Measurements from ENCODE around the gene CDK11B.
"Not testable (repeated sequence)": the region's sequence is repeated elsewhere in the genome, so short reads cannot be mapped to it uniquely, and the experiment has no call there.

CDK11B gene

DNA sequence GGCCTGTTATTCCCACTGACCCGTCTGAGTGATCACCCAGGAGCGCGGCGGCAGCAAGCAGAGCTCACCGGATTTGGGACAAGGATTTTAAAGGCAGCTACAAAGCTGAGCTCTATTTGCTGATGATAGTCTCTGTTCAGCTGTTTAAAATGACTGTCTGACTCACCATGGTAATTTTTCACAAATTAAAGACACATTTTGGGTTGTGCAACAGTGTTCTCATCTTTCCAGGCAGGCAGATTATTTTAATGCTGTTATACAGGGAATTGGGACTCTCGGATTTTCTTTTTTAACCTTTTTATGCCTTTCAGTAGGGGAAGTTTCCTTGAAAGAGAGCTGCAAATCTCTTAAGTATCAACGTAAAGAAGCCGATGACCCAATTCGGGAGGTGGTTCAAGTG, 3.6 kb upstream of the CDK11B start:
- not testable (repeated sequence) for DNase-seq (ENCODE audit: low spot score)

DNA sequence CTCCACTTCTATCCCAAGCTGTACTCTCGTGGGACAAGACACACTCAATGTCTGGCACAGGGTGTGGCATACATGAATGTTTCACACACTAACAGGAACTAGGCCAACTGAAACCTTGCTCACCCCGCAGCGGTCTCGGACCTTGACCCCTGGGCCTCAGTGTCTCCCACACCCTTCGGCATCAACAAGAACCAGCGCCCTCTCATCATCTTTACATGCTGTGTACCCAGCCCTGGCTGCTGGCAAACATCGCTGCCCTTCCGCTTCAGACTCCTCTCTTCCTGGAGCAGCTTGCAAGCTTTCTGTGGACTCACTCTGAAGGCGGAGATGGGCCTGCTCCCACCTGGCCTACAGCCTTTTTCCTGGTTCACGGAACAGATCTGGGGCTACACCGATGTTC, 10.5 kb downstream of the CDK11B start:
- not testable (repeated sequence) for DNase-seq (ENCODE audit: low spot score)

DNA sequence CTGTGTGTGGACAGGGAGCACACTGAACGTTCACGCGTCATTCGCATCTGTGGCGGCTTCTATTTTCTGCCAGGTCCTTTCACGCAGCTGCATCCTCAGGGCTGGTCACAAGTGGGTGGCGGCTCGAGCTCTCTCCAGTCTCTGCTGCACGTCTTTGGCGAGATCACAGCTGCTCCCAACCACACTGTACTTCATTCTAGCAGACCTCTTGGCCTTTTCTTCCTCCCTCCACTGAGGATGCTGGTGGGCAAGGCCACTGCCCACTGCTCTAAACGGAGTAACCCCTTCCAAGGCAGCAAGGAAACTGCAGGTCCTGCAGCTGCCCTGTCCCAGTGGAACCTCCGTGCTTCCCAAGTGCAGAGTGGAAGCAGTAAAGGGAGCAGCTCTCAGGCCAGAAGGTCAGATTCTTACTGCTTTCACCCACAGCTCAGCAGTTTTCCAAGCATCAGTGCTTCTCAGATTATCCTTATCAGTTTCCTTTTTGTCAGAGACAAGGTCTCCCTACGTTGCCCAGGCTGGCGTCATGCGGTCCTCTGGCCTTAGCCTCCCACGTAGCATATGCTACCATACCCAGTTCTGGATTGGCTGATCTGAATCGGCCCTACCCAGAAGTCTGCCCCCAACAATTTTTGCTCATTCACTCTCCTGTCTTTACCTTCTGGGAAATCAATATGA, 11.1 kb downstream of the CDK11B start:
- DNase-seq (ENCODE audit: low spot score) = not testable (repeated sequence)

DNA sequence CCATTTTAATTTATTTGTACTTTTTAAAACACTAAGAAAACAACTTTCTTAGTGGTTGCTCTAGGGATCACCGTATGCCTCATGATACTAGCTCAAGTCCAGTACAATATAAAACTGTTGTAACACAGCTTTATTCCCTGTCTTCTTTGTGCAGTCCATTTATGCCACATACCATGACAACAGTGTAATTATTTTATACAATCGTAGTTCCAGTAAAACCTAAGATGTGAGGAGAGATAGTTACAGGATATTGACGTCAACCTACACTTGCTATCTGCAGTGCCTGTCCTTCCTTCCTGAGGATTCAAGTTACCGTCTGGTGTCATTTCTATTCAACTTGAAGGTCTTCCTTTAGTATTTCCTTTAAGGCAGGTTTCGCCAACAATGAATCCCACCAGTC, 12.5 kb downstream of the CDK11B start:
- DNase-seq (ENCODE audit: low spot score) = not testable (repeated sequence)

DNA sequence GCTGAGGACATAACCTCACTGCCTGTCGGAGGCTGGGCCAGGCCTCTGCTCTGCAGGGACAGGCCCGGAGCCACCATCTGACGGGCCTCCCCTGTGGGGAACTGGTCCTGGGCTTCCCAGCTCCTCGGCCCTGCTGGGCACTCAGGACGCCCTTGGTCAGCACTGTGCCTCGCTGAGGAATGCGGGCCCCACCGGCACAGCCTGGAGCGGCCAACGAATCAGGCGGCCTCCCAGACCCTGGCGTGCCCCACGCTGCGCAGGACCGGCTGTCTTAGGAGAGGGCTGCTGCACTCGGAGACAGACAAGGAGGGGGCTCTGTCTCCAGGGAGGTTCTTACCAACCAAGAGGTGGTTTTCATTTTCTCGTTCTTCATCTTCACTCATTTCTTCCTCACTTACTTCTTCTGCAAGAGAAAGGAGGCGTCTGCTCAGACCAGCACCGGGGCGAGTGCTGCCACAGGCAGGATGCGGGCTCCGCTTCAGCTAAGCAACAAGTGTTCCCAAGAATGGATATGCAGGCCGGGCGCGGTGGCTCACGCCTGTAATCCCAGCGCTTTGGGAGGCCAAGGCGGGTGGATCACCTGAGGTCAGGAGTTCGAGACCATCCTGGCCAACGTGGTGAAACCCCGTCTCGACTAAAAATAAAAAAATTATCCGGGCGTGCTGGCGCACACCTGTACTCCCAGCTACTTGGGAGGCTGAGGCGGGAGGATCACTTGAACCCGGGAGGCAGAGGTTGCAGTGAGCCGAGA, 17.9 kb downstream of the CDK11B start:
- not testable (repeated sequence) for DNase-seq (ENCODE audit: low spot score)

DNA sequence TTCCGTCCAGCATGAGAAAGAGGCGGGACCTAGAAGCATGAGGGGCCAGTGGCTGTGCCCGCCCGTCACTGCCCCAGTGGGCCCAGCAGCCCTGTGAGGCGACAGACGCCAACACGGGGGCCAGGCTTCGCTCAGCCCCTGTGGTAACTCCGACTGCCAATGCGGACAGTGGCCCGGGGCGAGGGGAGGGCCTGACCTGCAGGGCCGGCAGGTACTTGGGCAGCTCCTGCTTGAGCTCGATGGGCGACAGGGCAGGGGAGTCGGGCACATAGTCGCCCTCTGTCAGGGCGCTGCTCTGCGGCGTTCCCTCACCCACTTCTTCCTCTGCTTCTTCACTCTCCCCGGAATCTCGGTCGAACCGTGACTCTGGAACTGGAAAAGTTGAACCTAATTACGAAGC, 18.7 kb downstream of the CDK11B start:
- DNase-seq (ENCODE audit: low spot score) = not testable (repeated sequence)

DNA sequence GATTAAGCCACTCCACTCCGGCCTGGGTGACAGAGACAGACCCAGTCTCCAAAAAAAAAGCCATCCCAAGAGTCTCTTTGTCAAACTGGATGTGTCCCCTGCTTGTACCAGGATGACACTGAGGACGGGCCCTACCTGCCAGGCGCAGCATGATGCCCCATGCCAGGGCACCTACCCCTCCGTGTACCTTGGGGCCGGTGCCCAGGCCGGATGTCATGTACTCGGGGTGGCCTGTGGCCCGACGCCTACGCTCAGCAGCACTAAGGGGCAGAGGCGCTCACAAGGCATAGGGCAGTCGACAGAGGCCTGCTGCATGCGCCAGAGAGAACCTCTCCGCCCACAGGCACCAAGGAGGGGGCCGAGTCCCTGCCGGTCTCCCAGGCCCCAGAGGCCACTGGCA, 19.4 kb downstream of the CDK11B start:
- DNase-seq (ENCODE audit: low spot score) = not testable (repeated sequence)

DNA sequence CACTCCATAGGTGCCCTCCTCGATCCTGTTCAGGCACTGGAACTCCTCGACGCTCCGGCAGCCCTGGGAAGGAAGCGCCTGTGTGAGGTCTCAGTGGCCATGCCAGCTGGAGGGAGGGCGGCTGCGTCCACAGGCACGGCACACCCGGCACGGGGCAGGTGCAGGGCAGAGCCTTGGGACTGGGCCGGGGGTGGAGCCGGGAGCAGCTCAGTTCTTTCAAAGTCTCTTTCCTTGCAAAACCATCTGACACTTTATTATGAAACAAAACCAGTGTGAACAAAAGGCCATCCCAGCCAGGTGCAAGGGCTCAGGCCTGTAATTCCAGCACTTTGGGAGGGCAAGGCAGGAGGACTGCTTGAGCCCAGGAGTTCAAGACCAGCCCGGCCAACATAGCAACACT, 20.3 kb downstream of the CDK11B start:
- DNase-seq (ENCODE audit: low spot score) = not testable (repeated sequence)

DNA sequence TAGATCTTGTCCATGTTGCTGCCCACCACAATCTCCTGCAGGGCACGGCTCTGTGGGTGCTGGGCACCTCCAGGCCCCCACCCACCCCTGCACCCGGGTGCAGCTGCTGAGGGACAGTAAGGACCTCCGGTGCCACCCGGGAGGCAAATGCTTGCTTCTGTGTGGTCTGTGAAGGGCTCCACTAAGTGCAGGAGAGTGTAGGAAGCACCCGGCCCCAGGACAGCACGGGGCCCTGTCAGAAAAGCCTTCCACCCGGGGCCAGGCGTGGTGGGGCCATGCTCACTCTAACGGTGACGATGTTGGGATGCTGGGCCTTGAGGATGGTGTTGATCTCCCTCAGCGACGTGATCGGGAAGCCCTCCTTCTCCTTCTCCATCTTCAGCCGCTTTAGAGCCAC, 21.3 kb downstream of the CDK11B start:
- DNase-seq (ENCODE audit: low spot score) = not testable (repeated sequence)

DNA sequence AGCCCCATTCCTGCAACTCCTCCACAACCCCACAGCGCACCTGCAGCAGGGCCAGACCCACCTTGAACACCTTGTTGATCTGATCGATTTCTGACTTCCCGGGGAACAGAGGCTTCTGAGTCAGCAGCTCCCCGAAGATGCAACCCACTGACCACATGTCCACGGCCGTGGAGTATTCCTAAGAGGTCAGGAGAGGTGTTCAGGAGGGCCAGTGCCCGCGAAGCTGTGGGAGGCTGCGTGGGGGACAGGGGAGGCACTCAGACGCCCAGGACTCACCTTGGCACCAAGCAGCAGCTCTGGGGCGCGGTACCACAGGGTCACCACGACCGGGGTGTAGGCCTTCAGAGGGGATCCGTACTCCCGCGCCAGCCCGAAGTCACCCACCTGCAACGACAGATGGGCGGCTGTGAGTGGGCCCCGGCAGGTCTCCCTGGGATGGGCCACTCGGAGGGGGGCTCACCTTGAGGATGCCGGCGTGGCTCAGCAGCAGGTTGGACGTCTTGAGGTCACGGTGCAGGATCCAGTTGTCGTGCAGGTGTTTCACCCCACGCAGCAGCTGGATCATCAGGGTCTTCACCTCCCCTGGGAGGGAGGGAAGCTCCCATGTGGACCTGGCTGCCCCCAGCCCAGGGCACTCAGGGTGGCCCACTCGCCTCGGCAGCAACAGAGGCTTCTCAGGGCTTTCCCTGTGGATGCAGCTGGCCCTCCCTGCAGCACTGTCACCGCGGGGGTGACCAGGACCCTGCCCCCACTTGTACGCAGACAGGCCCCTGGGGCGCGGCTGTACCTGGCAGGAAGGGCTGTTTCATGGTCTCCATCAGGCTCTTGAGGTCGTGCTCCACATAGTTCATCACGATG, 22.0 kb downstream of the CDK11B start:
- not testable (repeated sequence) for DNase-seq (ENCODE audit: low spot score)

DNA sequence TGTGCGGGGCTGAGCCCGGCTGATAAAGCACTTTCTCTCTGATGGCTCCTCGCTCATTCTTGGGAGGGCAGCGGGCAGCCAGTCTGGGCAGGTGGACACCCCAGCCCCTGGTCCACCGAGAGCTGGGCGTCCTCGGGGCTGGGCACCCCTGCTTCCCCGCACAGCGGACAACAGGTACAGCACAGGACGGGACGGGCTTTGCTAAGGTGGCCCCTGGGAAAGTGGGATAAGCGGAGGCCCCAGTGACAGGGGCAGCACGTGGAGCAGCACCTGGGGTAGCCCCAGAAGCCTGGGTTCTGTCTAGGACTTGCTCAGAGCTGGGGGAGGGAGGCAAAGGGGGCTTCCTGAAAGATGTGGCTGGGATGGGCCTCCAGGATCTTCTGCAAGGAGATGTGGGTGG, 24.2 kb downstream of the CDK11B start:
- not testable (repeated sequence) for DNase-seq (ENCODE audit: low spot score)

DNA sequence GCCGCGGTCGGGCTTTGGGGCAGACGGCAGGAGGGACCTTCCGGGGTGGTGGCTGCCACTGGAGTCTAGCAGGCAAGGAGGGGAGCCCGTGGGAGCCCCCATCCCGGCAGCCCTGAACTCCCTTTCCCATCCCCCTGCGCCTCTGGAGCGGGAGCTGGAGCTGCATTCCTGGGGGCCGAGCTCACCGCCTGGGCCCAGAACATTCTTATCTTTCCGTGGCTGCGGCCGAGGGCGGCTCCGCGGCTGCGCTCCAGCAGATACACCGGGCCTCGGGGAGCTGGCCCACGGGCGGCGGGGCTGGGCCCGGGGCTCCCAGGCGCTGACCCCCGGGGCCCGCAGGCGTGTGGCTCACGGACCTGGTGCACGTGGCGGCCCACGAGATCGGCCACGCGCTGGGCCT, 25.4 kb downstream of the CDK11B start:
- not testable (repeated sequence) for DNase-seq (ENCODE audit: low spot score)

DNA sequence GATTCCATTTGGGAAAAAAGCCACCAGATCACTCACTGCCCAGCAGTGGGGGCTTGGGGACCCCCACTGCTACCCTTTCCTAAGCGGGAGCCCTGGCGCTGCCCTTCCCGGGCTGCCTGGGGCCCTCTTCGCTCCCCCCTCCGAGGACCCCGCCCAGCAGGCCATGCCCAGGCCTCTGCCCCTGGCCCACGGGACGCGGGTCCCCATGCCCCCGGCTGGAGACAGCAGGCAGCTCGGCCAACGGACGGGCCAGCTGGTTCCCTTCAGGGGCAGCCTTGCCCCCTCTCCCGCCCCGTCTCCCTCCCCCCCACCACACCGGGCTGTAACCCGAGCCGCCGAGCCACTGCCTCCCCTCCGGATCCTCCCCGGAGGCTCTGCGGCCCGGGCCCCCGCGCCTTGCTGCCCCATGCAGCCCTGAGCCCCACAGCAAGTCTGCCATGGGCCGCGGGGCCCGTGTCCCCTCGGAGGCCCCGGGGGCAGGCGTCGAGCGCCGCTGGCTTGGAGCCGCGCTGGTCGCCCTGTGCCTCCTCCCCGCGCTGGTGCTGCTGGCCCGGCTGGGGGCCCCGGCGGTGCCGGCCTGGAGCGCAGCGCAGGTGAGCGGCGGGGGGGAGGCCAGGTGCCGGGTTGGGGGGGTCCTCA, 26.9 kb downstream of the CDK11B start, which contains the start of gene MMP23B:
TSS of gene MMP23B (plus strand) at position 392 of the 639 bp plus-strand sequence. CDS start at position 438, 46 bp downstream.
- no peak for DNase-seq (ENCODE audit: low spot score)

DNA sequence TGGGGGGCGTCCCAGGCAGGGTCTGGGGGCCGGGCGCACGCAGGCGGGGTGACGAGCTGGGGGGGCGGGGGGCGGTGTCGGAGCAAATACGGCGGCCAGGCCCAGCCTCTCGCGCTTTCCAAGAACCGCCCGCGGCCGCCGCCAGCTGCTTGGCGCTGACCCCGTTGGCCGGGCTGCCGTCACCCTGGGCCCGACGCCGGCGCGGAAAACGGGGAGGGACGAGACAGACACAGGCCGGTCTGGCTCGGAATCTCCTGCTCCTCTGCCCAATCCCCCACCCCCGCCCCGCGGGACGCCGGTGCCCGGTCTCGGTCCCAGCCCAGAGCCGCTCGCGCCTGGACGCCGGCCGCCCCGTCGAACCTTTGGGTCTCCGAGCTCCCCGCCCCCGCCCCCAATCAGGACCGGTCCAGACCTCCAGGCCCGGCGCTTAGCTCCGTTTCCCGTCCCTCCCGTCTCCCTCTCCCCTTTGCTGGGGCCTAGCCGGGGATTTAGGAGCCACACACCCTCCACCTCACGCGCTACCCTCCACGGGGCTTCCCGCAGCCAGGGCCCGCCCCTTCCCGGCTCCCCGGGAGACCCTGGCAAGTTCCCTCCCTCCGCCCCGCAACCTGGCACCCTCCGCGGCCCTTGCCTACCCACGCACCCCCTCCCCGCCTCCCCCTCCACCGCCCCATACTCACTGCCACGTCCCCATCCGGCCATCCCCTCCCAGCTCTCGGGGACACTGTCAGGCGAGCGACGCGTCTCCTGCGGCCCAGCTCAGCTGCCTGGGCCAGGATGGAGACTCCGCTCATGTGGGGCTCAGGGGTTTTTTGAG, 27.6 kb downstream of the CDK11B start:
- no peak for DNase-seq (ENCODE audit: low spot score)

DNA sequence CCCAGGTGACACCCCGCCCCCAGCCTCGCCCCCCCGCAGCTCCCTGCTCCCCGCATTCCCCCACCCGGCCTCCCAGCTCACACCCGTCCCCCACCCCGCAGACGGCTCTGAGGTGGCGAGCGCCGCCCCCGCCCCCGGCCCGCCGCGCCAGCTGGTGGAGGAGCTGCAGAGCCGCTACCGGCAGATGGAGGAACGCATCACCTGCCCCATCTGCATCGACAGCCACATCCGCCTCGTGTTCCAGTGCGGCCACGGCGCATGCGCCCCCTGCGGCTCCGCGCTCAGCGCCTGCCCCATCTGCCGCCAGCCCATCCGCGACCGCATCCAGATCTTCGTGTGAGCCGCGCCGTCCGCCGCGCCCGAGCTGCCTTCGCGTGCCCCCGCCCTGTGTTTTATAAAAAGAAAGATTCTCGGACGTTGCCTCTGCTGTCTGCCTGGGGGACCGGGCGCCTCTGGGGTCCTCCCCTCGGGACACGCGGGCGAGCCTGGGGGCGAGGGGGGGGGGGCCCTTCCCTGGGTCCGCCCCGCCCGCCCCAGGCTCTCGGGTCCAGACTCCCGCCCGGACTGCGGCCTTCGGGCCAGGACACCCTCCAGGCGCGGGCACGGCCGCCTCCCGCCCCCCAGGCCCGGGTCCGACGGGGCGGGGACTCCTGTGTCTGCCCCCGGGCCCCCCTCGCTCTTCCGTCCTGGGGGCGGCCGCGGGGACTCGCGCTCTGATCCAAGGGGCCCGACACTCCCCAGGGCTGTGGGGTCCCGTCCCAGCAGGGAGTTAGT, 28.4 kb downstream of the CDK11B start:
- DNase-seq (ENCODE audit: low spot score) = peak; percentile 42

DNA sequence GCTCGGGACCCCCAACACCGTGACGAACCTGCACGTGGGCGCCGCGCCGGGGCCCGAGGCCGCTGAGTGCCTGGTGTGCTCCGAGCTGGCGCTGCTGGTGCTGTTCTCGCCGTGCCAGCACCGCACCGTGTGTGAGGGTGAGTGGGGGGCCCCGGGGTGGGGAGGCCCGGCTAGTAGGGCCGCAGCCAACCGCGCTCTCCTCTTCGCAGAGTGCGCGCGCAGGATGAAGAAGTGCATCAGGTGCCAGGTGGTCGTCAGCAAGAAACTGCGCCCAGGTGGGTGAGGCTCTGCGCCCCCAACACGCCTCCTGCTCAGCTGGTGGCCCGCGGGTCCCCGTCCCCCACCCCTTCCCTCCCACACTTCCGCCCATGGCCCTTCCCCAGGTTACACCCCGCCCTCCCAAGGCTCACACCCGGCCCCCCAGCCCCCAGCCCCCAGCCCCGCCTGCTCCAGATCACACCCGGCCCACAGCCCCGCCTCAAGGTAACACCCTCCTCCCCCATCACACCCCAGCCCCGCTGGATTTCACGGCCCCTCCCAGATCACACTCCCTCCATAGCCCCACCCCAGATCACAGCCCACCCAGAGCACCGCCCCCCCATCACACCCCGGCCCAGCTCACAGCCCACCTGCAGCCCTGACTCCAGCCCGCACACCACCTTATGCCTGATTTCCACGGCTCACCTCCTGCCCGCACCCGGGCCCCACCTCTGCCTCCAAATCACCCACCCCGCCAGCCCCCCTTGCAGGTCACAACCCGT, 29.2 kb downstream of the CDK11B start:
- no peak for DNase-seq (ENCODE audit: low spot score)

DNA sequence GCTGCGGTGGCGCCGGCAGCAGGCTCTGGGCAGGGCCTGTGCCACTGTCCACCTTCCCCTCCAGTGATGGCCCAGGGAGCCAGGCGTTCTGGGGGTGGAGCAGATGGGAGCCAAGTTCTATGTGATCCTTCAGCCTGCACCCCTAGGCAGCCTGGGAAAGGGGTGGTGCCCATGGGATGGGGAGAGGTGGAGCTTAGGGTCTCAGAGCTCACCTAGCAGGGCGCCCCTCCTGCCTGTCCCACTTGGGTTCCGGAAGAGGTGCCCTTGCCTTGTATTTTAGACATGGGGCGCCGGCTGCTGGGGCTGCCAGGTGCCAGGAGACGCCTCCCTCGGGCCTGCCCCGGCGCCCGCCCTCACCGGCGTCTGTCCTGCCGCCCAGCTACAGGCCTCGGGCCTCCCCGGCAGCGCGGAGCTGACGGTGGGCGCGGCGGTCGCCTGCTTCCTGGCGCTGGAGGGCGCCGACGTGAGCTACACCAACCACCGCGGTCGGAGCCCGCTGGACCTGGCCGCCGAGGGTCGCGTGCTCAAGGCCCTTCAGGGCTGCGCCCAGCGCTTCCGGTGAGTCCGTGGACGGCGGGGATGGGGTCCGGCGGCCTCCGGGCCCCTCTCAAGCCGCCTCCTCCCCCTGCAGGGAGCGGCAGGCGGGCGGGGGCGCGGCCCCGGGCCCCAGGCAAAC, 29.9 kb downstream of the CDK11B start:
- DNase-seq (ENCODE audit: low spot score) = no peak

DNA sequence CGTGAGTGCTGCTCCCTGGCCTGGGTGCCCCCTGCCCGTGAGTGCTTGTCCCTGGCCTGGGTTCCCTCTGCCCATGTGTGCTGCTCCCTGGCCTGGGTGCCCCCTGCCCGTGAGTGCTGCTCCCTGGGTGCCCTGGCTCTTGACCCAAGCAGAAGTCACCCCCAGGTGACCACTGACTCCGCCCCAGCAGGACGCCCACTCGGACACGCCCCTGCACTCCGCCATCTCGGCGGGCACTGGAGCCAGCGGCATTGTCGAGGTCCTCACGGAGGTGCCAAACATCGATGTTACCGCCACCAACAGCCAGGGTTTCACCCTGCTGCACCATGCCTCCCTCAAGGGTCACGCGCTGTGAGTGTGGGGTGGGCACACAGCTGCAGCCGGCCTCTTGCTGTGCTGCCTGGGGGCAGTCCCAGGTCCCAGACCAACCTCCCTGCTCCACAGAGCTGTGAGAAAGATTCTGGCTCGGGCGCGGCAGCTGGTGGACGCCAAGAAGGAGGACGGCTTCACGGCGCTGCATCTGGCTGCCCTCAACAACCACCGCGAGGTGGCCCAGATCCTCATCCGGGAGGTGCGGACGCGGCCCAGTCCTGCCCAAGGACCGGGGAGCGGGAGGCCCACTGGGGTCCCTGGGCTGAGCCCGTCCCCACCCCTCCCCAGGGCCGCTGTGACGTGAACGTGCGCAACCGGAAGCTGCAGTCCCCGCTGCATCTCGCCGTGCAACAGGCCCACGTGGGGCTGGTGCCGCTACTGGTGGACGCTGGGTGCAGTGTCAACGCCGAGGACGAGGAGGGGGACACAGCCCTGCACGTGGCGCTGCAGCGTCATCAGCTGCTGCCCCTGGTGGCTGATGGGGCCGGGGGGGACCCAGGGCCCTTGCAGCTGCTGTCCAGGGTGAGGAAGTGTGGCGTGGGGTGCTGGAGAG, 30.7 kb downstream of the CDK11B start:
- no peak for DNase-seq (ENCODE audit: low spot score)

All from putamen (tissue), 1 donor.